ENCODE data around the gene DNAH8.
"Not testable (repeated sequence)": the region's sequence is repeated elsewhere in the genome, so short reads cannot be mapped to it uniquely, and the experiment has no call there.

Gene DNAH8

GRCh38 chr6:38897507-38897906 is 182.4 kb downstream of the DNAH8 start:
- no peak for DNase-seq (ENCODE audit: low read depth, low spot score)

DNA sequence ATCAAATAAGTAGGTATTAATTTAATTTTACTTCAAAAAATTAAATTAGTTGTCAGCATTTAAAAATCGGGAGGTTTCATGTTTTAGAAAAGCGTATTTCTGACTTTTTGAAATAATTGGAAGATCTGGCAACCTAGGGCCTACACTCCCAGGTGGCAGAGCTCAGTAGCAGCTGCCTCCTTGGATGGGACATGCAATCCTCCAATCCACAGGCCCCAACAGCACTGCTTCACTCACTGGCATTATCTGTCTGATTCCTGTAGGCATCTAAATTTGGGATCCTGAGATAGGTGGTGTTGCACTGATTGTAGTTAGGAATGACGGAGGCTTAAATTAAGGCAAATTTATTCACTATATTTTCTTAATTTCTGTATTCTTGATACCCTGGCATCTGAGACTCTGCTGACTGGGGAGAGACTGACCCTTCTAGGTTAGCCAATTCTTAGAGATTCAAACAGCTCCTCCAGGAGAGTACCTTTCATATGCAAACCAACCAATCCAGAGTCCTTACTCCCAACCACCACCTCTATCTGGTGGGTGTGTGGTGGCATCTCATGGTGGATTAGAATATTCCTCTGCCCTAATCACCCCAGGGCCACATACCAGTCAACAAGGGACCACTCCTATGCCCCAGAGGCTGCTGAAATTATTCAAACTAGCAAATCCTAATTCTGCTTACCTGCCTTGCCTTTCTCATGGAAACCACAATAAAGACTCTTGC is 186.9 kb downstream of the DNAH8 start:
- no peak for DNase-seq (ENCODE audit: low read depth, low spot score)

DNA sequence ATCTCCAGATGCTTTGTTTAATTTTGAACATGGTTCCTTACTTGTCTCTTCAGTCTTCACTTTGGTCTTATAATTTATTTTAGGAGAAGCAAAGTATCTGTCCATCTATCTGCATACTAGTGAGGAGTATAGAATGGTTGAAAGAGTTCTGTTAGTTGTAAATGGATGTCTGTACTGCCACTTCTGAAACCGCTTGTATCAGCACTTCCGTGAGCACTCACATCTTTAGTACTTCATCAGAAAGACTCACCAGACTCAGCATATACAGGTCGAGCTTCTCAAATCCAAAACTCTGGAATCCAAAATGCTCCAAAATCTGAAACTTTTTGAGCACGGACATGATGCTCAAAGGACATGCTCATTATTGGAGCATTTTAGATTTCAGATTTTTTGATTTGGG is 191.5 kb downstream of the DNAH8 start:
- no peak for DNase-seq (ENCODE audit: low read depth, low spot score)

- no peak for DNase-seq (ENCODE audit: low read depth, low spot score)
Measured at GRCh38 chr6:38907264-38907663, 192.2 kb downstream of the DNAH8 start.

DNA sequence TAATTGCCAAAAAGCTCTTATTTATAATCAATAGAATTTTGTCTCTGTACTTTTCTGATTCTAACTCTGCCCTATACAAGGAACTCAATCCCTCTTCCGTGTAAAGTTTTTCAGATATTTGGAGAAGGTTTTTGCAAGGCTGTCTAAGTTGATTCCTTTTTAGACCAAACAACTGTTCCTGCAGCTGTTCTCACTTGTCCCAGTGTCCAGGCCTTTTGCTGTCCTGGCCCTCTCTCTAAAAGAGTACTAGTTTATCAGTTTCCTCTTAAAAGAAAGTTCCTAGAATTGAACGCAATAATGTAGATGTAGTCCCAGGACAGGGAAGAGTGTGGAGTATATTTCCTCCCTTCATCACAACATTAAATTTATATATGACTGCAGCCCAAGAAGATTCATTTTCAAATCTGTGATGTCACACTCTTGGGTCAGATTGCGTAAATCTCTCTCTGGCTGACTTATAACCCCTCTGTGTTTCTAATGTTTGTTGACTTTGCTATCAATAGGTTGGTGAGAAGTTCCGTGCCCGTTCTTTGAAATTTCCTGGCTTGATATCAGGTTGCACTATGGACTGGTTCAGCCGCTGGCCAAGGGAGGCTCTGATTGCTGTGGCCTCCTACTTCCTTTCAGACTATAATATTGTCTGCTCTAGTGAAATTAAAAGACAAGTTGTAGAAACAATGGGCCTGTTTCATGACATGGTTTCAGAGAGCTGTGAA is 194.1 kb downstream of the DNAH8 start:
- no peak for DNase-seq (ENCODE audit: low read depth, low spot score)

DNA sequence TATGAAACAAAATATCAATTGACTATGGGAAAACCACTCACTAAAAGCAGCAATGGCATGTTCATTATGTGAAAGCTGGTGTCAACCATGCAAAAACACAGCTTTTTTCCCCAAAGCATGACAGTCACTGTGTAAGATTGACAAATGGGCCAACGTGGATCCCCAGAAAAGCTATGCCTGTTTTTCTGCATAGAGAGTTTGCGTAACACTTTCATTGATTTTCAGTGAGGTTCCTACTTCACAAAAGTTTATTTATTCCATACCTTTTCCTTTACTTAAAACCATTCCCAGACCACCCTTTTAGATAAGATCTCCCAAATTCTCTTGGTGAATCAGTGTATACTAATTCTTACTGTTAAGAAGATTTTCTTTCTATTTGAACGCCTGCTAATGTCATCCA is 195.1 kb downstream of the DNAH8 start:
- no peak for DNase-seq (ENCODE audit: low read depth, low spot score)

GRCh38 chr6:38912378-38912777 is 197.3 kb downstream of the DNAH8 start:
- DNase-seq (ENCODE audit: low read depth, low spot score) = no peak

DNA sequence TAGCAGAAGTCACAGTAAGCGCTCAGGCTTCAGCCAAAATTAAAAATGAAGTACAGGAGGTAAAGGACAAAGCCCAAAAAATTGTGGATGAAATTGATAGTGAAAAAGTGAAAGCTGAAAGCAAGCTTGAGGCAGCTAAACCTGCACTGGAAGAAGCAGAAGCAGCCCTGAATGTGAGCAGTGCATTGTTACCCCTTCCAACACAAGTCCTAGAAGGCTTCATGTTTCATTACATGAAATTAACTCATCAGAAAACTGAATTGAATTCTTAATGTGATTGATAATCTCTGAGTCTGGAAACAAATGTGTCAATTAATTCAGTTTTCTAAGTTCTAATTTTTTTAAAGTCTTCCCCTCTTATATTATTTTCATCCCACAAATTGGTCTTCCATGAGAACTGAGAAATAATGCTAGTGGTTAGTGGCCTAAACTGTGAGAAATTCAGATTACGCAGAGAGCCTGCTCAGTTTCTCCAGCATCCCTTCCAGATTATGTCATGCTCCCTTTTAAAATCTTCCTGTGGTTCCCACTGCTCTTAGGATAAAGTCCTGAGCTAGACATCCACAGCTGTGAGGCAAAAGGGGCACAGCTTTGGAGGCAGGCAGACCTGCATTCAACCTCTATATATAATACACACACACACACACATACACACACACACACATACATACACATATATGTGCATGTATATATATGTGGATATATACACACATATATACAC is 200.3 kb downstream of the DNAH8 start:
- no peak for DNase-seq (ENCODE audit: low read depth, low spot score)

GRCh38 chr6:38921540-38921939 is 206.4 kb downstream of the DNAH8 start:
- not testable (repeated sequence) for DNase-seq (ENCODE audit: low read depth, low spot score)

GRCh38 chr6:38924791-38925509 is 209.8 kb downstream of the DNAH8 start:
- no peak for DNase-seq (ENCODE audit: low read depth, low spot score)

GRCh38 chr6:38929560-38929959 is 214.4 kb downstream of the DNAH8 start:
- no peak for DNase-seq (ENCODE audit: low read depth, low spot score)

DNA sequence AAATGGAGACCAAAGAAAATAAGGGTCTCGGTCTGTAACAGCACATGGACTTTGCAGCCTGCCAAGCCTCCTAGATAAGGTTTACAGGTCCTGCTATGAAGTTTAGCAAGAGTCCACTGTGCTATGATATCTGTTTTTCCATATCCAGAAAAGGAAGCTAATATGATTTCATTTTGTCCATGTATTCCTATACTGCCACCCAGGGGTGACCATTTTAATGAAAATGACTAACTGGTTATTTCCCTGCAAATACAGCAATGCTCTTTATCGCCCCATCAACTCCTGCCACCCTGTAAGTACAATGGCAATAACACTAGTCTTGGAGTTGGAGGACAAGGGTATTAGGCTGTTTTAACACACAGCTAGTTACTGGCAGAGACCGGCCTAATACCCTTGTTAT is 218.3 kb downstream of the DNAH8 start:
- peak; percentile 5 for DNase-seq (ENCODE audit: low read depth, low spot score)

GRCh38 chr6:38935051-38935450 is 219.9 kb downstream of the DNAH8 start:
- DNase-seq (ENCODE audit: low read depth, low spot score) = no peak

- no peak for DNase-seq (ENCODE audit: low read depth, low spot score)
Measured at GRCh38 chr6:38937839-38938613, 222.9 kb downstream of the DNAH8 start.

GRCh38 chr6:38938741-38939140 is 223.6 kb downstream of the DNAH8 start:
- DNase-seq (ENCODE audit: low read depth, low spot score) = no peak

DNA sequence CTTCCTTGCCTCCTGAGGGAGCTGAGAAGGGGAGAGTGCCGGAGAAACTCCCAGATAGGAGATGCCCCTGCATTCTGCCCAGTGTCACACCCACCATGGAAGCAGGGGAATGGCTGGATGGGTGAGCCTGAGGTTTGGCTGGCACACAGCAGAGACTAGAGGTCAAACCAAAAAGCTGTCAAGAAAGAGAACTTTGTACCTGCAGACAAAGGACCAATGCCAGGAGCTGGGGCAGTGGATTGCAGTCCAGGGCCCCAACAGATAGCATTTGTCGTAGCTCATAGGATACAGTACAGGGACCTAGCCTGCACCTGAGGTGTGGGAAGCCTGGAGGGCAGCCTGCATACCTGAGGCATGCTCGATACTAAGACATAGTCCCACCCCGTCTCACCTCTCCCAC is 227.3 kb downstream of the DNAH8 start:
- DNase-seq (ENCODE audit: low read depth, low spot score) = no peak

DNA sequence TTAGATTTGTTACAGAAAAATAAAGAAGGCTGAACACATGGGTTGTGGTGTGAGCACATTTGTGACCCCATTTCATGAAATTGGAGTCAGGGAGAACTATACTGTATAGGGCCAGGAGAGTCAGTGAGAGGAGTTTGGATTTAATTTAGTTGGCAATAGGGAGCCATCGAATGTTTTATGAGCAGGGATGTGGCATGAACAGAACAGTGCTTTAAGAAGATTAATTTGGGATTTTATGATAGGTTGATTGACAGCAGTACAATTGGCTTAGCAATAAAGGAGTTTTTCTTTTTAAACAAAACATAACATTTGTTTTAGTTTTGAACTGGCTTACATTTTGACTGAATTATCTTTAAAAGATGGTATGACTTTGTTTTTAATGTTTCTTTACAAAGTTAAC is 227.9 kb downstream of the DNAH8 start:
- DNase-seq (ENCODE audit: low read depth, low spot score) = no peak

GRCh38 chr6:38943964-38944363 is 228.9 kb downstream of the DNAH8 start:
- DNase-seq (ENCODE audit: low read depth, low spot score) = no peak

DNA sequence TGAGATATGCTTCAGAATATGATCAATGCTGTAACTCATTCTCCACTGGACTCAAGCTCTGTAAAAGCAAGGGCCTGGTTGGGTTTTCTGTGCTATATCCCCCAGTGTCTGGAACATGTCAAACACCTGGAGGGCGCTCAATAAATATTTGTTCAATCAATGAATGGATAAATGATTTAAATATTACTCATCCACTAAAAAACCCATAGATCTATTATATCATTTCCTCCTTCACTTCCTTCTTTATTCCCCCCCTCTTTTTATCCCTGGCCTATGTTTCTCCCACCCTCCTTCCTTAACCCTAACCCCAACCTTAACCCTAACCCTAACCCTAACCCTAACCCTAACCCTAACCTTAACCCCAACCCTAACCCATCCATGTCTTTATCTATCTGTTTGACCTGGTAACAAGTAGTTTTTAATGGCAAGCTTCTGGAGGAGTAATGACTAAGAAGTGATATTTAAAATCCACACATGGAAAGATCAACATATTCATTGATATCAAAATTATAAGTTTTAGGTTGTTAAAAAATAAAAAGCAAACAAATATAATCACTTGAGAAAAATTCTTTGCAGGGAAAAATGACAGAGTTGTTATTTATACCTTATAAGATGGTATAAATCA is 229.7 kb downstream of the DNAH8 start:
- no peak for DNase-seq (ENCODE audit: low read depth, low spot score)

DNA sequence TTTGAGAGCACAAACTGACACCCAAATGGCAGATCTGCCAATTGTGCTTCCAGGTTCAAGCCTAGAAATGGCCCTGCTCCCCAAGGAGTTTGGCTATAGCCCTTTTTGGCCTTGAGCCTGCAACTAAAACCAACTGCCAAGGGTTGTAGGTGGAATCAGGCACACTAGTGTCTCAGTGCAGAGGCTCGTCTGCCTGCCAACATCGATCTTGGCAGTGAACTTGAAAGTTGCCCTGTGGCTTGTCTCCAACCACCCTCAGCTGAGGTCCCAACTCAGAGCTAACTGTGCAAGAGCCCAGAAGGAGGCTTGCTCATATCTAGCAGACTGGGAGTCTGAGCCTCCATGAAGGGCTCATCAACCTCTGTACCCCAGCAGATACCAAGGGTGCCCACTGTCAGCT is 240.8 kb downstream of the DNAH8 start:
- no peak for DNase-seq (ENCODE audit: low read depth, low spot score)

GRCh38 chr6:38957426-38957825 is 242.3 kb downstream of the DNAH8 start:
- DNase-seq (ENCODE audit: low read depth, low spot score) = no peak
